Kidney capillary endothelial cell (primary cell): Measurements from ENCODE around the gene TTLL7.

ENCODE experiments used
- DNase-seq: peaks from one replicate; pipeline ENCODE4 v3.0.0-alpha.2; 2018; ENCODE audit warnings: low spot score

TTLL7 gene

DNA sequence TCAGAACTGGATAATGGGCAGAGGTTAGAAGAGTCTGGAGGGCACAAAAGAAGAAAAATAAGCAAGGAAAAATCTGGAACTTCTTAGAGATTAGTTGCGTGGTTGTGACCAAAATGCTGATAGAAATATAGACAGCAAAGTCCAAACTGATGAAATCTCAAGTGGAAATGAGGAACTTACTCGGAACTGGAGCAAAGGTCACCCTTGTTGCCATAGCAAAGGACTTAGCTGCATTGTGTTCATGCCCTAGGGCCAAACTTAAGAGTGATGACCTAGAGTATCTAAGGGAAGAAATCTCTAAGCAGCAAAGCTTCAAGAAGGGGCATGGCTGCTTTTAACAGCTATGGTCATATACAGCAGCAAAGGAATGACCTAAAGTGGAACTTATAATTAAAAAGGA lies 180.0 kb downstream of the TTLL7 start:
- no peak for DNase-seq

- no peak for DNase-seq
Measured at GRCh38 chr1:83816836-83817235, 182.1 kb downstream of the TTLL7 start.

DNA sequence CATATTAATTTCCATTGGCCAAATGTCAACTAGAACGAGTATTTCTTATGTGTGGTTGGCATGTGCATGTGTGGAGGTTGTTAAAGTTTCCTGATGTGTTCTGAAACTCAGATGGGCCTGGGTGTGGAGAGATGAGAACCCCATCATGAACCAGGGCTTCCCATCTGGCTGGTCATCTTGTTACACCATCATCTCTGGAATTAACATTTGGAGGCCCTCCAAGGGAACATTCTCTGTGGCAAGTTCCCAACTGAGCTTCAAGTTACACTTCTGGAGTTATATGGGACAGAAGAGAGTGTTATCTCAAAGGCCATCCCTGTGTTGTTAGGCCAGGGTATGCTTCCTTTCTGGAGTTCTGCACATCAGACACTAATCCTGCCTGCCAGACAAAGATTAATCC lies 183.6 kb downstream of the TTLL7 start:
- DNase-seq: no peak
